ENCODE measurements around the gene SLC6A16.

The SLC6A16 gene

GRCh38 chr19:49363268-49364082 is 38.5 kb upstream of the SLC6A16 start, which contains the start of gene DKKL1:
DKKL1 (plus strand) TSS chr19:49363877; CDS start chr19:49363999, 122 bp downstream.
- no peaks in the 10 kb centered on the region for H3K4me1 ChIP-seq (ENCODE audit: insufficient read depth, low read length, poor library complexity, severe bottlenecking)
- no peaks in the 10 kb centered on the region for H3F3A ChIP-seq (ENCODE audit: low read depth)
- no peaks in the 10 kb centered on the region for H4K20me1 ChIP-seq (ENCODE audit: insufficient read depth, low read length, poor library complexity, severe bottlenecking)
- no peak within 1 kb of the TSS for H3K4me3 ChIP-seq (ENCODE audit: low read length, poor library complexity, severe bottlenecking)
- no peak within 1 kb of the TSS for H3K4me2 ChIP-seq (ENCODE audit: low read depth, low read length, poor library complexity, severe bottlenecking)
- H3K9me3 ChIP-seq (ENCODE audit: insufficient read depth, low read depth, low read length): no peaks in the 10 kb centered on the region
- no peak within 1 kb of the TSS for H3K9ac ChIP-seq (ENCODE audit: low read depth, low read length, poor library complexity, severe bottlenecking)
- no peaks in the 10 kb centered on the region for H3K9me2 ChIP-seq (replicated peaks; ENCODE audit: low read depth, low read length)
- no peak within 1 kb of the TSS for H2AFZ ChIP-seq (ENCODE audit: low read length)
- no peaks in the 10 kb centered on the region for H3K27me3 ChIP-seq (ENCODE audit: insufficient read depth, low read length, poor library complexity, severe bottlenecking)
- H3K79me2 ChIP-seq (ENCODE audit: insufficient read depth, low read length): no peaks in the 10 kb centered on the region
- no peaks in the 10 kb centered on the region for H3K36me3 ChIP-seq (ENCODE audit: insufficient read depth, low read length)
- TF ChIP-seq EZH2phosphoT487 (IDR thresholded peaks at IDR 0.05; ENCODE audit: borderline replicate concordance) (no peak), CTCF (conservative IDR thresholded peaks at IDR 0.05; ENCODE audit: low read length) (no peak)

GRCh38 chr19:49362929-49363267 is 37.9 kb upstream of the SLC6A16 start:
- Histone ChIP-seq H3K27me3 (ENCODE audit: insufficient read depth, low read length, poor library complexity, severe bottlenecking) (no peaks in the 10 kb centered on the region), H3K9me3 (ENCODE audit: insufficient read depth, low read depth, low read length) (no peaks in the 10 kb centered on the region), H3K9me2 (replicated peaks; ENCODE audit: low read depth, low read length) (no peaks in the 10 kb centered on the region), H4K20me1 (ENCODE audit: insufficient read depth, low read length, poor library complexity, severe bottlenecking) (no peaks in the 10 kb centered on the region), H3F3A (ENCODE audit: low read depth) (no peaks in the 10 kb centered on the region), H3K36me3 (ENCODE audit: insufficient read depth, low read length) (no peaks in the 10 kb centered on the region), H2AFZ (ENCODE audit: low read length) (no peak overlapping the region), H3K9ac (ENCODE audit: low read depth, low read length, poor library complexity, severe bottlenecking) (no peak overlapping the region), H3K4me3 (ENCODE audit: low read length, poor library complexity, severe bottlenecking) (no peak overlapping the region), H3K79me2 (ENCODE audit: insufficient read depth, low read length) (no peaks in the 10 kb centered on the region), H3K4me2 (ENCODE audit: low read depth, low read length, poor library complexity, severe bottlenecking) (no peak overlapping the region), H3K4me1 (ENCODE audit: insufficient read depth, low read length, poor library complexity, severe bottlenecking) (no peaks in the 10 kb centered on the region)
- no peak for TF ChIP-seq EZH2phosphoT487 (IDR thresholded peaks at IDR 0.05; ENCODE audit: borderline replicate concordance)
- no peak for TF ChIP-seq CTCF (conservative IDR thresholded peaks at IDR 0.05; ENCODE audit: low read length)

GRCh38 chr19:49362048-49362928 is 37.3 kb upstream of the SLC6A16 start, which contains the start of gene TEAD2:
TEAD2 (minus strand) TSS chr19:49362416; CDS start chr19:49360075, 2,341 bp downstream.
- H3K4me2 ChIP-seq (ENCODE audit: low read depth, low read length, poor library complexity, severe bottlenecking): no peak within 1 kb of the TSS
- no peaks in the 10 kb centered on the region for H3K9me2 ChIP-seq (replicated peaks; ENCODE audit: low read depth, low read length)
- no peaks in the 10 kb centered on the region for H4K20me1 ChIP-seq (ENCODE audit: insufficient read depth, low read length, poor library complexity, severe bottlenecking)
- no peaks in the 10 kb centered on the region for H3K9me3 ChIP-seq (ENCODE audit: insufficient read depth, low read depth, low read length)
- no peak within 1 kb of the TSS for H2AFZ ChIP-seq (ENCODE audit: low read length)
- no peak within 1 kb of the TSS for H3K4me3 ChIP-seq (ENCODE audit: low read length, poor library complexity, severe bottlenecking)
- no peaks in the 10 kb centered on the region for H3K36me3 ChIP-seq (ENCODE audit: insufficient read depth, low read length)
- no peaks in the 10 kb centered on the region for H3K4me1 ChIP-seq (ENCODE audit: insufficient read depth, low read length, poor library complexity, severe bottlenecking)
- no peak for TF ChIP-seq CTCF (conservative IDR thresholded peaks at IDR 0.05; ENCODE audit: low read length)
- TF ChIP-seq EZH2phosphoT487 (IDR thresholded peaks at IDR 0.05; ENCODE audit: borderline replicate concordance): no peak
- H3K27me3 ChIP-seq (ENCODE audit: insufficient read depth, low read length, poor library complexity, severe bottlenecking): no peaks in the 10 kb centered on the region
- no peaks in the 10 kb centered on the region for H3F3A ChIP-seq (ENCODE audit: low read depth)
- H3K9ac ChIP-seq (ENCODE audit: low read depth, low read length, poor library complexity, severe bottlenecking): no peak within 1 kb of the TSS
- H3K79me2 ChIP-seq (ENCODE audit: insufficient read depth, low read length): no peaks in the 10 kb centered on the region
